Ishikawa (cell line): ENCODE results near the gene ARFGAP3.

ENCODE experiments used
- CEBPB ChIP-seq: IDR thresholded peaks from 2 replicates; pipeline ENCODE4 v1.6.1; 2012
- CREB1 ChIP-seq: IDR thresholded peaks from 2 replicates; pipeline ENCODE4 v1.6.1; 2012; ENCODE audit warnings: low read depth
- EGR1 ChIP-seq: IDR thresholded peaks from 2 replicates; pipeline ENCODE4 v1.6.1; 2012
- EP300 ChIP-seq: IDR thresholded peaks from 2 replicates; pipeline ENCODE4 v1.6.1; 2012; ENCODE audit warnings: borderline replicate concordance
- FOXM1 ChIP-seq: IDR thresholded peaks from 2 replicates; pipeline ENCODE4 v1.6.1; 2012; ENCODE audit warnings: low read depth, borderline replicate concordance
- NFIC ChIP-seq: IDR thresholded peaks from 2 replicates; pipeline ENCODE4 v1.6.1; 2012
- RAD21 ChIP-seq: IDR thresholded peaks from 2 replicates; pipeline ENCODE4 v1.6.1; 2012; ENCODE audit warnings: low read depth
- TAF1 ChIP-seq: IDR thresholded peaks from 2 replicates; pipeline ENCODE4 v1.6.1; 2012; ENCODE audit warnings: low read depth, mild to moderate bottlenecking
- TCF12 ChIP-seq: IDR thresholded peaks from 2 replicates; pipeline ENCODE4 v1.6.1; 2012; ENCODE audit warnings: low read depth
- TEAD4 ChIP-seq: IDR thresholded peaks from 2 replicates; pipeline ENCODE4 v1.6.1; 2012
- YY1 ChIP-seq: IDR thresholded peaks from 2 replicates; pipeline ENCODE4 v1.6.1; 2012; ENCODE audit warnings: low read depth
- ZBTB7A ChIP-seq: IDR thresholded peaks from 2 replicates; pipeline ENCODE4 v1.6.1; 2012; ENCODE audit warnings: low read depth
- TF ChIP-seq, protein P1 (sequence below): IDR thresholded peaks from 2 replicates; pipeline ENCODE4 v1.6.1; 2012
- TF ChIP-seq, protein P2 (sequence below): IDR thresholded peaks from 2 replicates; pipeline ENCODE4 v1.6.1; 2012; ENCODE audit warnings: low read depth, mild to moderate bottlenecking
- TF ChIP-seq, protein P3 (sequence below): IDR thresholded peaks from 2 replicates; pipeline ENCODE4 v1.6.1; 2012

The ARFGAP3 gene

DNA sequence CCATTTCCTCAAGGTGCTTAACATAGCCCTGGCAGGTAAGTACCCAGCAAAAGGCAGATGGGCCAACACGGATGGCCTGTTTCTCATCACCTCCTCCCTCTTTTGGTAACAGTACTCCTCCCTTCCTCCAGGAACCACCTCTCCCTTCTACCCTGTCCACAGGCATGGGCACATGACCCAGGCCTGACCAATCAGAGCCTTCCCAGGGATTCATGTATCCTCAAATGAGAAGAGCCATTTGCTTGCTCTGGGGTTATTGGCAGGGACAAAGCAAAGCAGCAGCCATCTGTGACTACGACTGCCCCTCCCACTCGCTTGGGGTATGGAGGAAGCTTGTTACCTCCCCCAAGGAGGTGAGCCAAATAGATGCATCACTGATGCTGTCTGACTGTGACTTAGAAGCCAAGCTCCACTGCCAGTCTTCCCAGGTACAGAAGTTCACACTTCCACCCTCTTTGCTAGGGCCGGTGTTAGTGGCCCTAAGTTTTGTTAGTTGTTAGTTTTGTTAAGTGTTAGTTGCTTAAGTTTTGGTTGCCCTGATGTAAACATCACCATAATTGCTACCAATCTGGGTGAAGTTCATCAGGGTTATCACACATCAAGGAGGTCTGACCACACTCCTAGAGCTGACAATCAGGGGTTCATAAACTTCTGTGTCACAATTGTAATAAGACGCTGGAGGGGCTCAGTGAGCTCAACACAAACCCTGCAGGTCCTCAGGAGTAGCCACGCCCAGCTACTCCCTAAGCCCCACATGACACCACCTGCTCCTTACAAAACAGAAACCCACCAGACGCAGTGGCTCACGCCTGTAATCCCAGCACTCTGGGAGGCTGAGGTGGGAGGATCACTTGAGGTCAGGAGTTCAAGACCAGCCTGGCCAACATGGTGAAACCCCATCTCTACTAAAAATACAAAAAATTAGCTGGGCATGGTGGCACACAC is 57.3 kb downstream of the ARFGAP3 start:
- TF ChIP-seq, protein P1, sequence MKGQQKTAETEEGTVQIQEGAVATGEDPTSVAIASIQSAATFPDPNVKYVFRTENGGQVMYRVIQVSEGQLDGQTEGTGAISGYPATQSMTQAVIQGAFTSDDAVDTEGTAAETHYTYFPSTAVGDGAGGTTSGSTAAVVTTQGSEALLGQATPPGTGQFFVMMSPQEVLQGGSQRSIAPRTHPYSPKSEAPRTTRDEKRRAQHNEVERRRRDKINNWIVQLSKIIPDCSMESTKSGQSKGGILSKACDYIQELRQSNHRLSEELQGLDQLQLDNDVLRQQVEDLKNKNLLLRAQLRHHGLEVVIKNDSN: peak; percentile 95
- TF ChIP-seq NFIC: no peak

DNA sequence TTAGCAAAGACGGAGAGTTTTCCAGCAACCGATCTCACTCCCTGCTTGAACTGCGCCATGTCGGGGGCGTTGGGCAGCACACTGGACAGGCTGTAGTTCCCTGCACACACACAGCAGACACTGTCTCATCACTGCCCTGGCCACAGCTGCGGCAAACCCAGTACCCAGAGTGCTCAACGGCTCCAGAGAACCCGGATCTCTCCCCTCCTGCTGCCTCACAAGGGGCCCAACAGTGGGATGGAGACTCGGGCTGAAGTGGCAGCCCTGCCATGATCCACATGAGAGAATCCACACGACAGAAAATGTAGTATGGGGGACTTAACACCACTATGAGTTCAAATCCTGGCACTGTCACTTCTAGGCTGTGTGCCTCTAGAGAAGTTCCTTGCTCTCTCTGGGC is 58.0 kb downstream of the ARFGAP3 start:
- TF ChIP-seq, protein P2, sequence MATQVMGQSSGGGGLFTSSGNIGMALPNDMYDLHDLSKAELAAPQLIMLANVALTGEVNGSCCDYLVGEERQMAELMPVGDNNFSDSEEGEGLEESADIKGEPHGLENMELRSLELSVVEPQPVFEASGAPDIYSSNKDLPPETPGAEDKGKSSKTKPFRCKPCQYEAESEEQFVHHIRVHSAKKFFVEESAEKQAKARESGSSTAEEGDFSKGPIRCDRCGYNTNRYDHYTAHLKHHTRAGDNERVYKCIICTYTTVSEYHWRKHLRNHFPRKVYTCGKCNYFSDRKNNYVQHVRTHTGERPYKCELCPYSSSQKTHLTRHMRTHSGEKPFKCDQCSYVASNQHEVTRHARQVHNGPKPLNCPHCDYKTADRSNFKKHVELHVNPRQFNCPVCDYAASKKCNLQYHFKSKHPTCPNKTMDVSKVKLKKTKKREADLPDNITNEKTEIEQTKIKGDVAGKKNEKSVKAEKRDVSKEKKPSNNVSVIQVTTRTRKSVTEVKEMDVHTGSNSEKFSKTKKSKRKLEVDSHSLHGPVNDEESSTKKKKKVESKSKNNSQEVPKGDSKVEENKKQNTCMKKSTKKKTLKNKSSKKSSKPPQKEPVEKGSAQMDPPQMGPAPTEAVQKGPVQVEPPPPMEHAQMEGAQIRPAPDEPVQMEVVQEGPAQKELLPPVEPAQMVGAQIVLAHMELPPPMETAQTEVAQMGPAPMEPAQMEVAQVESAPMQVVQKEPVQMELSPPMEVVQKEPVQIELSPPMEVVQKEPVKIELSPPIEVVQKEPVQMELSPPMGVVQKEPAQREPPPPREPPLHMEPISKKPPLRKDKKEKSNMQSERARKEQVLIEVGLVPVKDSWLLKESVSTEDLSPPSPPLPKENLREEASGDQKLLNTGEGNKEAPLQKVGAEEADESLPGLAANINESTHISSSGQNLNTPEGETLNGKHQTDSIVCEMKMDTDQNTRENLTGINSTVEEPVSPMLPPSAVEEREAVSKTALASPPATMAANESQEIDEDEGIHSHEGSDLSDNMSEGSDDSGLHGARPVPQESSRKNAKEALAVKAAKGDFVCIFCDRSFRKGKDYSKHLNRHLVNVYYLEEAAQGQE: no peak
- TF ChIP-seq NFIC: no peak
- TF ChIP-seq FOXM1: no peak
- TF ChIP-seq, protein P3, sequence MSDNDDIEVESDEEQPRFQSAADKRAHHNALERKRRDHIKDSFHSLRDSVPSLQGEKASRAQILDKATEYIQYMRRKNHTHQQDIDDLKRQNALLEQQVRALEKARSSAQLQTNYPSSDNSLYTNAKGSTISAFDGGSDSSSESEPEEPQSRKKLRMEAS: no peak
- no peak for TF ChIP-seq CREB1
- TF ChIP-seq, protein P1: no peak
- no peak for TF ChIP-seq YY1
- TF ChIP-seq ZBTB7A: no peak
- TF ChIP-seq TCF12: no peak
- no peak for TF ChIP-seq TEAD4
- no peak for TF ChIP-seq RAD21
- no peak for TF ChIP-seq TAF1
- TF ChIP-seq EGR1: no peak
- TF ChIP-seq EP300: no peak
- TF ChIP-seq CEBPB: no peak

DNA sequence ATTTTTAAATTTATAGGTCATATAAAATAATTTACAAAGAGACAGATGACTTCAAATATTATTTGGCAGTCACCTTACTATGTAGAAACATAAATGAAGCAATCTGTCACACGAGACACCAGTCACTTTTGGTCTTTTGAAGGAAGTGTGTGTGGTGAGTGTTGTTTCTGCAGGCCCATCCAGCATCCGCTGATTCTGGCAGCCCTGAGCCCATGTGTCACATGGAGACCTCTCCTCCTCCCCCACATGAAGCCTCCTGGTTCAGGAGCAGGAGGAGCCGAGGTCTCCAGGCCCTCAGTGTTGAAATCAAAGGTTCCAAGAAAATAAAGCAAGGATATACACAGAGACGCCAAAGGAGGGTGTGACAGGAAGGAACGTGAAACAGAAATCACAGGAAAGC is 60.1 kb downstream of the ARFGAP3 start:
- no peak for TF ChIP-seq CREB1
- no peak for TF ChIP-seq EGR1
- TF ChIP-seq TCF12: no peak
- TF ChIP-seq, protein P1: no peak
- no peak for TF ChIP-seq TEAD4
- TF ChIP-seq CEBPB: no peak
- TF ChIP-seq FOXM1: no peak
- no peak for TF ChIP-seq RAD21
- no peak for TF ChIP-seq NFIC
- TF ChIP-seq, protein P2: no peak
- TF ChIP-seq YY1: no peak
- no peak for TF ChIP-seq TAF1
- TF ChIP-seq EP300: no peak
- no peak for TF ChIP-seq ZBTB7A

DNA sequence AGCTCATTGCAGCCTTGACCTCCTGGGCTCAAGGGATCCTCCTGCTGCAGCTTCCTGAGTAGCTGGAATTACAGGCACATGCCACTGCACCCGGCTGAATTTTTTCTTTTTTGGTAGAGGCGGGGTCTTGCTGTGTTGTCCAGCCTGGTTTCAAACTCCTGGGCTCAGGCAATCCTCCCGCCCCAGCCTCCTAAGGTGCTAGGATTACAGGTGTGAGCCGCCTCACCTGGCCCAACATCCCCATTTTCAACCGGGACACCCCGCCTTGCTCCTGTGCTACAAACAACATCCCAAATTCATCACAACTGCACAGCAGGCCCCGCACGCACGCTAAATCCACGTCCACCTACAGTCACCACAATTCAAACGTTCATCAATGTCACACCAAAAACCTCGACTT is 61.0 kb downstream of the ARFGAP3 start:
- TF ChIP-seq EP300 (no peak), RAD21 (no peak), EGR1 (no peak), TCF12 (no peak)
- TF ChIP-seq, protein P3: no peak
- TF ChIP-seq, protein P2: no peak
- TF ChIP-seq, protein P1: no peak
